Mesenchymal stem cell (in vitro differentiated cells and primary cell): ENCODE measurements around the gene MAS1.

Experiments
- DNase-seq: peaks from one replicate; pipeline ENCODE4 v3.0.0-alpha.2; 2013
- H2AFZ ChIP-seq: one replicate; pipeline ENCODE4 v1.6.1; 2013; ENCODE audit warnings: low read depth, mild to moderate bottlenecking, control low read depth, inconsistent platforms, low read length, moderate library complexity
- H2AK5ac ChIP-seq: 2 replicates; pipeline ENCODE4 v1.6.1; 2013; ENCODE audit warnings: low read length, moderate library complexity, mild to moderate bottlenecking, inconsistent platforms; ENCODE audit not compliant: severe bottlenecking
- H2BK120ac ChIP-seq: one replicate; pipeline ENCODE4 v1.6.1; 2013; ENCODE audit warnings: low read depth, mild to moderate bottlenecking, inconsistent platforms, low read length, moderate library complexity
- H2BK12ac ChIP-seq, 2 experiments: one replicate each; pipeline ENCODE4 v1.6.1; 2013; ENCODE audit warnings: inconsistent platforms in 2 of 2, low read length in 2 of 2, mild to moderate bottlenecking in 2 of 2, moderate library complexity in 2 of 2, control low read depth in 1 of 2
- H2BK15ac ChIP-seq: one replicate; pipeline ENCODE4 v1.6.1; 2013; ENCODE audit warnings: mild to moderate bottlenecking, low read depth, inconsistent platforms; ENCODE audit not compliant: poor library complexity, severe bottlenecking
- H2BK5ac ChIP-seq: 2 replicates; pipeline ENCODE4 v1.6.1; 2013; ENCODE audit warnings: low read depth, mild to moderate bottlenecking, low read length, control low read depth, inconsistent platforms; ENCODE audit not compliant: poor library complexity, severe bottlenecking
- H3K14ac ChIP-seq, 2 experiments: one replicate each; pipeline ENCODE4 v1.6.1; 2013; ENCODE audit warnings: inconsistent platforms in 2 of 2, low read length in 2 of 2, control low read depth in 1 of 2, mild to moderate bottlenecking in 1 of 2, moderate library complexity in 1 of 2
- H3K18ac ChIP-seq, 2 experiments: one replicate each; pipeline ENCODE4 v1.6.1; 2013; ENCODE audit warnings: inconsistent platforms in 2 of 2, low read length in 2 of 2, control low read depth in 1 of 2, low read depth in 1 of 2, mild to moderate bottlenecking in 1 of 2
- H3K23ac ChIP-seq, 2 experiments: one replicate each; pipeline ENCODE4 v1.6.1; 2013; ENCODE audit warnings: inconsistent platforms in 2 of 2, low read length in 2 of 2, mild to moderate bottlenecking in 2 of 2, moderate library complexity in 2 of 2, control low read depth in 1 of 2
- H3K27ac ChIP-seq: 2 replicates; pipeline ENCODE4 v1.5.1; 2013; ENCODE audit warnings: mild to moderate bottlenecking, moderate library complexity, low read length, control low read depth, inconsistent platforms; ENCODE audit not compliant: poor library complexity, severe bottlenecking
- H3K27me3 ChIP-seq, 2 experiments: 2 replicates each; pipeline versions ENCODE4 v1.6.1 to v1.7.0; 2013; ENCODE audit warnings: low read length in 2 of 2, mild to moderate bottlenecking in 2 of 2, moderate library complexity in 2 of 2, control low read depth in 1 of 2, inconsistent platforms in 1 of 2; ENCODE audit not compliant: control insufficient read depth in 1 of 2, insufficient read depth in 1 of 2
- H3K36me3 ChIP-seq, 2 experiments: 2 replicates each; pipeline versions ENCODE4 v1.6.1 to v1.7.0; 2013; ENCODE audit warnings: low read length in 2 of 2, control low read depth in 1 of 2, inconsistent platforms in 1 of 2, low read depth in 1 of 2, mild to moderate bottlenecking in 1 of 2; ENCODE audit not compliant: insufficient read depth in 2 of 2, control insufficient read depth in 1 of 2
- H3K4ac ChIP-seq, 2 experiments: one replicate each; pipeline ENCODE4 v1.6.1; 2013; ENCODE audit warnings: inconsistent platforms in 2 of 2, low read length in 2 of 2, mild to moderate bottlenecking in 2 of 2, moderate library complexity in 2 of 2, control low read depth in 1 of 2, low read depth in 1 of 2
- H3K4me1 ChIP-seq: 2 replicates; pipeline ENCODE4 v1.6.1; 2013; ENCODE audit warnings: low read depth, low read length, control low read depth; ENCODE audit not compliant: control insufficient read depth, insufficient read depth
- H3K4me2 ChIP-seq: 2 replicates; pipeline ENCODE4 v1.6.1; 2013; ENCODE audit warnings: low read length, mild to moderate bottlenecking, inconsistent platforms; ENCODE audit not compliant: poor library complexity, severe bottlenecking
- H3K4me3 ChIP-seq, 2 experiments: 2 replicates each; pipeline versions ENCODE4 v1.5.1 to v1.7.0; 2013; ENCODE audit warnings: low read length in 2 of 2, mild to moderate bottlenecking in 2 of 2, control low read depth in 1 of 2, low read depth in 1 of 2; ENCODE audit not compliant: insufficient read depth in 1 of 2
- H3K79me1 ChIP-seq: replicated peaks from 2 replicates; pipeline ENCODE4 v1.6.1; 2013; ENCODE audit warnings: mild to moderate bottlenecking, control low read depth, low read length, inconsistent platforms; ENCODE audit not compliant: poor library complexity, severe bottlenecking
- H3K9ac ChIP-seq: 2 replicates; pipeline ENCODE4 v1.7.0; 2013; ENCODE audit warnings: mild to moderate bottlenecking, low read length, moderate library complexity
- H3K9me3 ChIP-seq: 2 replicates; pipeline ENCODE4 v1.7.0; 2013; ENCODE audit warnings: mild to moderate bottlenecking, low read length; ENCODE audit not compliant: control insufficient read depth
- H4K8ac ChIP-seq: one replicate; pipeline ENCODE4 v1.6.1; 2013; ENCODE audit warnings: inconsistent platforms, mild to moderate bottlenecking, low read length, moderate library complexity
- H4K91ac ChIP-seq: one replicate; pipeline ENCODE4 v1.6.1; 2013; ENCODE audit warnings: mild to moderate bottlenecking, low read length, inconsistent platforms
- WGBS: methylation state at CpG from one replicate; pipeline ENCODE4 v1.1.7; 2013; ENCODE audit warnings: mixed read lengths; 5-methylcytosine and 5-hydroxymethylcytosine counted together

The MAS1 gene

DNA sequence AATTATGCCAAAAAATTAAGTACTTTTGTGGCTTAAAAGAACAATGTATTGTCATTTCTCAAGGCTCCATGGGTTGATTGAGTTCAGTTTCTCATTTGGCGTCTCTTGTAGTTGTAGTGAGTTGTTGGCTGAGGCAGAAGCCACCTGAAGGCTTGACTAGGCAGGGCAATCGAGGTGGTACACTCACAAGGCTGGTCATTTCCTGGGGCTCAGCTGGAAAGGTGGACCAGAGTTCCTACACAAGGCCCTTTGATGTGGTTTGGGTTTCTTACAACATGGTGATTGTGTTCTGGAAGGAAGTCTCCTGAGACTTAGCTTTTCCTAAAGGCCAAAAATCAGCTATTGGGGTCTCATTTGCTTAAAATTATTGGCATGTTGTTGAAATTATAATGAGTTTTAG, 22.6 kb downstream of the MAS1 start:
- H3K27me3 ChIP-seq: peaks cover 26 to 33% of the 10 kb centered on the region in 2 experiments
- no peak for DNase-seq
- H3K4me3 ChIP-seq: no peak overlapping the region
- no peak overlapping the region for H4K8ac ChIP-seq
- WGBS: 51% methylated on average over 2 of the region's 2 CpGs
- no peak overlapping the region for H2BK120ac ChIP-seq
- no peak overlapping the region for H2BK15ac ChIP-seq
- H3K4me1 ChIP-seq: no peaks in the 10 kb centered on the region
- H4K91ac ChIP-seq: no peak overlapping the region
- H3K79me1 ChIP-seq: no peaks in the 10 kb centered on the region
- no peaks in the 10 kb centered on the region for H3K9me3 ChIP-seq
- no peak overlapping the region for H3K4ac ChIP-seq
- no peak overlapping the region for H2AFZ ChIP-seq
- H3K27ac ChIP-seq: no peak overlapping the region
- no peak overlapping the region for H2BK5ac ChIP-seq
- no peak overlapping the region for H3K23ac ChIP-seq
- H2BK12ac ChIP-seq: no peak overlapping the region
- no peak overlapping the region for H3K4me2 ChIP-seq
- no peak overlapping the region for H3K14ac ChIP-seq
- H3K9ac ChIP-seq: no peak overlapping the region
- no peaks in the 10 kb centered on the region for H3K36me3 ChIP-seq
- no peak overlapping the region for H3K18ac ChIP-seq
- H2AK5ac ChIP-seq: no peak overlapping the region

GRCh38 chr6:159913862-159914564, 23.2 kb downstream of the MAS1 start:
- H3K27me3 ChIP-seq: peaks cover 26 to 33% of the 10 kb centered on the region in 2 experiments
- no peak overlapping the region for H4K91ac ChIP-seq
- H3K27ac ChIP-seq: no peak overlapping the region
- H3K36me3 ChIP-seq: no peaks in the 10 kb centered on the region
- no peak overlapping the region for H2BK15ac ChIP-seq
- no peak overlapping the region for H4K8ac ChIP-seq
- H2AK5ac ChIP-seq: no peak overlapping the region
- no peaks in the 10 kb centered on the region for H3K4me1 ChIP-seq
- H2BK5ac ChIP-seq: no peak overlapping the region
- H2AFZ ChIP-seq: no peak overlapping the region
- no peak overlapping the region for H3K9ac ChIP-seq
- 83% methylated on average over 6 of the region's 6 CpGs for WGBS
- no peak overlapping the region for H3K4me3 ChIP-seq
- no peak overlapping the region for H2BK120ac ChIP-seq
- H3K9me3 ChIP-seq: no peaks in the 10 kb centered on the region
- no peak overlapping the region for H2BK12ac ChIP-seq
- H3K4ac ChIP-seq: no peak overlapping the region
- H3K4me2 ChIP-seq: no peak overlapping the region
- no peaks in the 10 kb centered on the region for H3K79me1 ChIP-seq
- DNase-seq: no peak
- no peak overlapping the region for H3K18ac ChIP-seq
- no peak overlapping the region for H3K14ac ChIP-seq
- no peak overlapping the region for H3K23ac ChIP-seq

DNA sequence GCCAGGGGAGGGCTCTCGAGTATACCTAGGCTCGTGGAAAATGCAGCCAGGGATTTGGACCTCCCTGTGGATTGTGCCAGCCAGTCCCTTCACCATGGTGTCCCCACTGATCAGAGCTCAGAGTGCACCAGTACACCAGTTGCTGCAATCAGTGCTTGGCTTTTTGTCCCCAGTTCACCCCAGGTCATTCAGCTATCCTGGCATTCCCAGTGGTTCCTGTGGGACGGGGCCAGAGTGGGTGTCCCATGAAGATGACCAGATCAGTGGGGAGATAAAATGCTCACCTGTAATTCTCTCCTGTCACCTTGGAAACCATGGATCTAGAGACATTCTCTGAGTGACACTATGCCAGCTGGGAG, 23.8 kb downstream of the MAS1 start:
- H3K9me3 ChIP-seq: no peaks in the 10 kb centered on the region
- no peak overlapping the region for H3K14ac ChIP-seq
- no peak overlapping the region for H3K4me2 ChIP-seq
- H3K9ac ChIP-seq: no peak overlapping the region
- H4K8ac ChIP-seq: no peak overlapping the region
- no peaks in the 10 kb centered on the region for H3K36me3 ChIP-seq
- H3K23ac ChIP-seq: no peak overlapping the region
- H3K27me3 ChIP-seq: peaks cover 26 to 31% of the 10 kb centered on the region in 2 experiments
- 77% methylated on average over 3 of the region's 3 CpGs for WGBS
- H2BK120ac ChIP-seq: no peak overlapping the region
- H2BK12ac ChIP-seq: no peak overlapping the region
- no peak overlapping the region for H3K18ac ChIP-seq
- no peak overlapping the region for H4K91ac ChIP-seq
- H2AFZ ChIP-seq: no peak overlapping the region
- H3K79me1 ChIP-seq: no peaks in the 10 kb centered on the region
- no peak overlapping the region for H3K4me3 ChIP-seq
- no peaks in the 10 kb centered on the region for H3K4me1 ChIP-seq
- no peak overlapping the region for H2BK5ac ChIP-seq
- no peak overlapping the region for H3K4ac ChIP-seq
- DNase-seq: no peak
- H3K27ac ChIP-seq: no peak overlapping the region
- H2BK15ac ChIP-seq: no peak overlapping the region
- H2AK5ac ChIP-seq: no peak overlapping the region

DNA sequence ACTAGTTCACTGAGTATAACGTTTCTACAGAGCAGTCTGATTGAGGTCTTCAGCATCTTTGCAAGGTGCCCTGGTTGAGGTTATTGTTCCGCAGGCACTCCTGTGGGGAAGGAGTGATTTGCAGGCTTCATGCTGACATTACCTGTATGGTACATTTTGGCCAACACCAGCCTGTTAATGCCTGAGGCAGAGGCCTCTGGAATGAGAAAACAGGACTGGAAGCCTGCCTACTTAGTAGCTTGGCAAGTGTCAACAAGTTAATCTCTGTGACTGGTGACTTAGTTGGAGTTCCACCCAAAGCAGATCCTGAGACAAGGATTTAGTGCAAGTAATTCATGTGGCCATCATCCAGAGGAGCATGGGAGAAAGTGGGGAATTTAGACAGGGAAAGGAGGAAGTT, 24.6 kb downstream of the MAS1 start:
- Histone ChIP-seq H3K9ac (no peak overlapping the region), H2BK12ac (no peak overlapping the region), H3K14ac (no peak overlapping the region), H4K91ac (no peak overlapping the region), H3K27me3 (peaks cover 23% of the 10 kb centered on the region in 2 experiments), H3K4ac (no peak overlapping the region), H3K23ac (no peak overlapping the region), H3K4me1 (no peaks in the 10 kb centered on the region), H2BK15ac (no peak overlapping the region), H3K18ac (no peak overlapping the region), H3K4me2 (no peak overlapping the region), H2BK5ac (no peak overlapping the region), H3K9me3 (no peaks in the 10 kb centered on the region), H3K79me1 (no peaks in the 10 kb centered on the region), H3K36me3 (no peaks in the 10 kb centered on the region), H2AFZ (no peak overlapping the region), H3K4me3 (no peak overlapping the region), H2AK5ac (no peak overlapping the region), H4K8ac (no peak overlapping the region), H3K27ac (no peak overlapping the region), H2BK120ac (no peak overlapping the region)
- no peak for DNase-seq
- WGBS: 67% methylated on average over 2 of the region's 2 CpGs
